ENCODE data around the gene PTEN.
A peak's percentile ranks its signal among the peaks of the same experiment; 100 is the strongest.
"Not testable (repeated sequence)": the region's sequence is repeated elsewhere in the genome, so short reads cannot be mapped to it uniquely, and the experiment has no call there.

Gene PTEN

DNA sequence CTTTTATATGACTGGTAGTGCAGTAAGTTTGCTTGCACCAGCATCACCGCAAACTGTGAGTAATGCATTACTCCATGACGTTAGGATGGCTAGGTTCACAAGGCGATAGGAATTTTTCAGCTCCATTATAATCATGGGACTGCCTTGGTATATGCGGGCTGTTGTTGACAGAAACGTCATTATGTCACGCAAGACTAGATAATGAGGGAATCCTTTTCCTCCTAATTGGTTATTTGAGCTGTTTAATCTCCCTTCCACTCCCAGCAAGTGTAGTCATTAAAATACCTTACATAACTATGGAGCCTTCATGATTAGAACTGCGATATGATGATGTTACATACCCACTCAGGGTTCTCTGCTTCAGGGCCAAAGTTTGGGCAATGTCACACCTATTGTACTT, 17.4 kb upstream of the PTEN start:
- no peak for DNase-seq

DNA sequence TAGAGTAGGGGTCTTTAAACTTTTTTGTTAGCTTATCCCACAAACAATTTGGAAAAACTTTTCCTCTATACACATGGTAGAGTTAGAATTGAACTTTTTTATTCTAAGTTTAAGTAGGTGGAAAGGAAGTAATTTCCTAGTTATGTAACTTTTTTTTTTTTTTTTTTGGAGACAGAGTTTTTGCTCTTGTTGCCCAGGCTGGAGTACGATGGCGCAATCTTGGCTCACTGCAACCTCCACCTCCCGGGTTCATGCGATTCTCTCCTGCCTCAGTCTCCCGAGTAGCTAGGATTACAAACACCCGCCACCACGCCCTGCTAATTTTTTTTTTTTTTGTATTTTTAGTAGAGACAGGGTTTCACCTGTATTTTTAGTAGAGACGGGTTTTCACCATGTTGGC, 16.7 kb upstream of the PTEN start:
- not testable (repeated sequence) for DNase-seq

DNA sequence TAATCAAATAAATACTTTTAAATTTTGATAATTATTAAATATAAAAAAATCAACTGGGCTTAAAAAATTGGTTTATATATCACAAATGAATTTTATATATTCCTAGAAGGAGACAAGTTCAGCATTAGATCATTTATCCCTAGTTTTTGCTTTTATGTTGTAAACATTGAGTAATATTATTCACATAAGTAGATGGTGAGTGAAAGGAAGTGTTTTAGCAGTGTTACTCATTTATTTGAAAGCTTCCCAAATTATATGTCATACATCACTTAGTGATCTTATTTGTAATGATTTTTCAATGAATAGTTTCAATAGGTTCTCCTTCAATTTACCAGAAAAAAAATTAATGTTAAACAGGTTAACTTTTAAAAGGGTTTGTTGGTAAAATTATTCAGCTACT, 15.9 kb upstream of the PTEN start:
- DNase-seq = no peak

DNA sequence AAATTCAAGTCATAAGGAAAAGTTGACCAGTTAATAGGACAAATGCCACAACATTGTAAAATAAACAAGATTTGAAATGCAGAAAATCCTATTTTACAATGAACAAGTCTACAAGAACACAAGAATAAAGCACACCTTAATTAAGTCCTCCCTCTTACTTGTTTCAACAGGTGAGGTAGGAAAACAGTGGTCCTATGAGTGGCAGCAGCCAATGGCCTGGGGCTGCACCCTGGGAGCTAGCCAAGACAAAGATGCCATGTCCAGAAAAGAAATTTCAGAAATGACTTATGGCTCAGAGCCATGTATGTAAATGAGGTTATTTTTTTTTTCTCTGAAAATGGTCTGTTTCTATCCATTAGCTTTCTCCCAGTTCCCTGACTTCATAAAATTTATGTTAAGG, 14.4 kb upstream of the PTEN start:
- no peak for DNase-seq

DNA sequence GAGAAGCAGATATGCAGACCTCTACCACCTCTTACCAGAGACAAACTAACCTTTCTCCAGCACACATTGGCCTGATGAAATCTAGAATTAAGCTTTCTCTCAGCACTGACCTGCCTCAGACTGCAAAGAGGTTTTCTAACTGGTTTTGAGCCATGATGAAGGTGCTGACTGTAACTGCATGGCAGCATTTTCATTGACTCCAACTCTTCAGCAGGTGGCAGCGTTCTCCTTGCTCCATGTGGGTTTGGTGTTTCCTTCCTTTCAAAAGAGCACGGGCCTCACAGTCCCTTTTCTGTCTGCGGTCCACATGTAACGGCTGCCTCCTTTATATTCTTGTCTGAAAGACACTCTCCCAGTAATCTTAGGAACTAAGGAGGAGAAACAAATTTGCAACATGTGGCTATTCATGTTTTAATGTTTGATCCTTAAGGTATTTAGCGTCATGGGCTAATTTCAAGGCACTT, 12.7 kb upstream of the PTEN start:
- DNase-seq = no peak

DNA sequence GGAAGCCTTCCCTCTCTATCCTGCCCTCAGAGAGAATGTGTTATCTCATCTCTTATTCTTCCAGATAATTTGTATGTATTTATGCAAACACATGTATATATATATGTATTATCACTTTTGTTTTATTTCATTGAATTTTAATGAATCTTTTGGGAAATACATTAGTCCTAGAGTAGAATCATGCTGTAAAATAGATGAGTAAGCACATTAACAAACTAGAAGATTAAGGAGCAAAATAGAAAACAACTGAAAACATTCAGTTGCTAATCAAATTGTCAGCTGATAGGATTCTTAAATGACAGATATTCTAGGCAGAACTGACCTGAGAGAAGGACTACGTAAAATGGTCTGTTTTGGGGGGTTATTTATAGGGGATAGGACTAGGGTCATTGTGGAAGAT, 11.3 kb upstream of the PTEN start:
- no peak for DNase-seq

DNA sequence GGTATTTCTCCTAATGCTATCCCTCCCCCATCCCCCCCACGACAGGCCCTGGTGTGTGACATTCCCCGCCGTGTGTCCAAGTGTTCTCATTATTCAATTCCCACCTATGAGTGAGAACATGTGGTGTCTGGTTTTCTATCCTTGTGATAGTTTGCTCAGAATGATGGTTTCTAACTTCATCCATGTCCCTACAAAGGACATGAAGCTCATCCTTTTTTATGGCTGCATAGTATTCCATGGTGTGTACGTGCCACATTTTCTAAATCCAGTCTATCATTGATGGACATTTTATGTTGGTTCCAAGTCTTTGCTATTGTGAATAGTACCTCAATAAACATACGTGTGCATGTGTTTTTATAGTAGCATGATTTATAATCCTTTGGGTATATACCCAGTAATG, 8.2 kb upstream of the PTEN start:
- not testable (repeated sequence) for DNase-seq

DNA sequence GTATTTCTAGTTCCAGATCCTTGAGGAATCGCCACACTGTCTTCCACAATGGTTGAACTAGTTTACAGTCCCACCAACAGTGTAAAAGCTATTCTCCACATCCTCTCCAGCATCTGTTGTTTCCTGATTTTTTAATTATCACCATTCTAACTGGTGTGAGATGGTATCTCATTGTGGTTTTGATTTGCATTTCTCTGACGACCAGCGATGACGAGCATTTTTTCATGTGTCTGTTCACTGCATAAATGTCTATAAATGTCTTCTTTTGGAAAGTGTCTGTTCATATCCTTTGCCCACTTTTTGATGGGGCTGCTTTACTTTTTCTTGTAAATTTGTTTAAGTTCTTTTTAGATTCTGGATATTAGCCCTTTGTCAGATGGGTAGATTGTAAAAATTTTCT, 7.8 kb upstream of the PTEN start:
- DNase-seq = not testable (repeated sequence)

DNA sequence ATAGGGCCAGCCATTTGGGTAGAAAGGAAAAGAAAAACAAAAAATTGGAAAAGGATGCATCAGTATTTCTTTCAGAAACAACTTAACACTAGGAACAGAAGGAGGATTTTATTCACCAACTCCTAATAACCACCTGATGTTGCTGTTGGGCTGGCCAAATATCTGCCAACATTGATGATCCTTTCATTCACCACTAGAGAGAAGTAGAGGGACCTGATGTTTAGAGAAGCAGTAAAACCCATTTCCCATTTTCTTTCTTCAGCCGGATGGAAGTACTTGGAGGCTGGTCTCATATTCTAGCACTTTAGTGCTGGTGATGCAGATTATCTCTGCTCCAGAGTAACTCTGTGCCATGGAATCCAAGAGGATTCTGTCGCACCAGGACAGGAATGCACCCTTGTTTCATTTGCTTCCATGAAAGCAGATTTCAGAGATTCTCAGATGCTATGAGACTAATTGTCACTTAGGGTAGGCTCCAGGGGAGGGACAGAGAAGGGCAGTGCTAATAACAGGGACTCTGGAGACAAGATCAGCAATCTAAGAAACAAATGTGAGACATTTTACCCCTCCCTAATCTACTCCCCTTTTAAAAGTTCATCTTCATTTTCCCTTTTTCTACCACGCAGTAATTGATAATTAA, 3.1 kb upstream of the PTEN start:
- DNase-seq = no peak

DNA sequence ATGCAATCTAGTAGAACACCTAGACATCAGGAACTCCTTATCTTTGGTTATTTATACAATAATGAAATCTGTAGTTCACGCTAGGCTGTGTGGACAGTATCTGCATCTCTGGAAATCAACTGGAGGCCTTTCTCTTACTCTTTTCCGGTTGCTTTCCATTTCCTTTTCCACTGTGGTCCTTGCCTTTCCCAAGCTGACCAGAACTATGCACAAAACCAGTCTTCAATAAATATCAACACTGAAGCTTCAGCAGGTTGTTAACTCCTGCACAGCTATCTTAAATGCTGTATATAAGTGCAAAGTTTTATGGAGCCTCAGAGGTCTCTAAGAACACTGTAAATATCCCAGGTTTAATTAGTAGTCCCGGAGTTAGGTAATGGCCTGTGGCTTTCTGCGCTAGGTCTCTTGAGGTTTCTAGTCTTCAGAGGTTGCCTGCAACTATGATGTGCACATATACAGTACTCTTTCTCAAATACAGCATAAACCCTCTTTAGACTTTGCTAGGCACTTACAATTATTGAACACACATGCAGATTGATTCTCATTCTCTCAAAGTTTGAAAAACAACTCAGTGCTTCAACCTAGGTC, 2.5 kb upstream of the PTEN start:
- DNase-seq = no peak

DNA sequence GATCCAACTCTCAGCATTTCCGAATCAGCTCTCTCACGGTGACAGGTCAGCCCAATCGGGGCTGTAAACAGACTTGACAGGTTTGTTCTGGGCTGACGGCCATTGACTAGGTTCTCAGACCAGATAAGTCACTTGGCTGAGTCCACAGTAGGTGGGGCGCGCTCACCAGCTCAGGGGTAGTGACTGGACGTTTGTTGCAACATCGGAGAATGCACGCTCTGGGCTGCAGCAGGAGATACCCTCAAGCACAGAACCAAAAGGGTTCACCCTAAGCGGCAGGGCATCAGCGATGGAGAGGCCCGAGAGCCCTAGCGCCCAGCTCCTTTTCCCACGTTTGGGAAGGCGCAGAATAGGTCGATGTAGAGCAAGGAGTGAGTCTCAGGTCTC, 1.9 kb upstream of the PTEN start:
- no peak for DNase-seq

DNA sequence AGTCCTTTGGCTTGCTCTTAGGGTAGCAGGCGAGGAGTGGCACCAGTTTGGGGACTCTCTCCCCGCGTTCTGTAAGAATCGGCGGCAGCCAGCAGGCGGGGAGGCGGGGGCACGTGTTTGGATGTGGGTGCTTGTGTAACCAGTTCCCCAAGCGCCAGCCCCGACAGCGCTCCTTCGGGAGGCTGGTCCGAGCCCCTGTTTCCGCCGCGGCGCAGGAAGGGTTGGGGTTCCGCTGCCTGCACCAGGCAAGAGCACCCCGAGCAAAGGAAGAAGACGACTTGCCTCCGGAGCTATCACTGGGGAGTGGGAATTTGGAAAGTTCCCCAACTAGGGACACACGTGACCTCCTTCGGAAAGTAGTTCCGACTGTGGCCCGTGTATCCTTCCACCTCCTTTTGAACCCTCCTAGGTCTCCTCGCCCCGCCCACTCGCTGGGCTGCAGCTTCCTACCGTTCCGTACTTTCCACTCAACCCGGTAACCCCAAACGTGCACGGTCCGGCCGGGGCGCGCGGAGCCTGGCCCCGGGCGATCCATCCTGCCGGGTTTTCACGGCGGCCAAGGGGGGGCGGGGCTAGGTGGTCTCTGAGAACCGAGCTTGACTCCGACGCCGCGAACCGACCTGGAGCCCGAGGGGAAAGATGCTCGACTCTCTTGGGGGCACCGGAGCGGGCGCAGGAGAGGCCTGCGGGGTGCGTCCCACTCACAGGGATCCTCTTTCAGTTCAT, 1.3 kb upstream of the PTEN start:
- DNase-seq = peak; percentile 94

DNA sequence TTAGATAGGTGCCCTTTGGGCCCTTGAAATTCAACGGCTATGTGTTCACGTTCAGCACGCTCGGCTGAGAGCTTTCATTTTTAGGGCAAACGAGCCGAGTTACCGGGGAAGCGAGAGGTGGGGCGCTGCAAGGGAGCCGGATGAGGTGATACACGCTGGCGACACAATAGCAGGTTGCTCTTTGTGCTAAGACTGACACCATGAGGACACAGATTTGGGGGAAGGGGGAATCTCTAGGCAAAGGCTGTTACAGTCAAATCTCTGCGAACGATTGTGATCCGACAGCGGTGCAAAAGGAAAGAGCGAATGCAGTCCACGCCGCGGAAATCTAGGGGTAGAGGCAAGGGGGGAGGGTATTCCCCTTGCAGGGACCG, 759 bp upstream of the PTEN start:
- DNase-seq = no peak

DNA sequence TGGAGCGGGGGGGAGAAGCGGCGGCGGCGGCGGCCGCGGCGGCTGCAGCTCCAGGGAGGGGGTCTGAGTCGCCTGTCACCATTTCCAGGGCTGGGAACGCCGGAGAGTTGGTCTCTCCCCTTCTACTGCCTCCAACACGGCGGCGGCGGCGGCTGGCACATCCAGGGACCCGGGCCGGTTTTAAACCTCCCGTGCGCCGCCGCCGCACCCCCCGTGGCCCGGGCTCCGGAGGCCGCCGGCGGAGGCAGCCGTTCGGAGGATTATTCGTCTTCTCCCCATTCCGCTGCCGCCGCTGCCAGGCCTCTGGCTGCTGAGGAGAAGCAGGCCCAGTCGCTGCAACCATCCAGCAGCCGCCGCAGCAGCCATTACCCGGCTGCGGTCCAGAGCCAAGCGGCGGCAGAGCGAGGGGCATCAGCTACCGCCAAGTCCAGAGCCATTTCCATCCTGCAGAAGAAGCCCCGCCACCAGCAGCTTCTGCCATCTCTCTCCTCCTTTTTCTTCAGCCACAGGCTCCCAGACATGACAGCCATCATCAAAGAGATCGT, 598 bp downstream of the PTEN start:
- peak; percentile 67 for DNase-seq

DNA sequence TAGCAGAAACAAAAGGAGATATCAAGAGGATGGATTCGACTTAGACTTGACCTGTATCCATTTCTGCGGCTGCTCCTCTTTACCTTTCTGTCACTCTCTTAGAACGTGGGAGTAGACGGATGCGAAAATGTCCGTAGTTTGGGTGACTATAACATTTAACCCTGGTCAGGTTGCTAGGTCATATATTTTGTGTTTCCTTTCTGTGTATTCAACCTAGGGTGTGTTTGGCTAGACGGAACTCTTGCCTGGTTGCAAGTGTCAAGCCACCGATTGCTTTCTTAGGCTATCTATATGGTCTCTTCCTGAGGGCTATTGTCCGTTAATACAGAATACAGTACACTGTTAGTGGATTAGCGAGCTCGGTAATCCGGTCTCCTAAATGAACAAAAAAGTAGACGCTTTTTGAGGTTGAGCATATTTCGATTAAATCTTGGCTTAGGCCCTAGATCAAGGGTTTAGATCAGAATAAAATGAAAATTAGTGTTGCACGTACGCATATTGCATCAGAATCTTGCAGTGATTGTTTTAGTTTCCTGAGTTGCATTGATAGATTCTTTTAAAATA, 1.2 kb downstream of the PTEN start:
- DNase-seq = no peak

DNA sequence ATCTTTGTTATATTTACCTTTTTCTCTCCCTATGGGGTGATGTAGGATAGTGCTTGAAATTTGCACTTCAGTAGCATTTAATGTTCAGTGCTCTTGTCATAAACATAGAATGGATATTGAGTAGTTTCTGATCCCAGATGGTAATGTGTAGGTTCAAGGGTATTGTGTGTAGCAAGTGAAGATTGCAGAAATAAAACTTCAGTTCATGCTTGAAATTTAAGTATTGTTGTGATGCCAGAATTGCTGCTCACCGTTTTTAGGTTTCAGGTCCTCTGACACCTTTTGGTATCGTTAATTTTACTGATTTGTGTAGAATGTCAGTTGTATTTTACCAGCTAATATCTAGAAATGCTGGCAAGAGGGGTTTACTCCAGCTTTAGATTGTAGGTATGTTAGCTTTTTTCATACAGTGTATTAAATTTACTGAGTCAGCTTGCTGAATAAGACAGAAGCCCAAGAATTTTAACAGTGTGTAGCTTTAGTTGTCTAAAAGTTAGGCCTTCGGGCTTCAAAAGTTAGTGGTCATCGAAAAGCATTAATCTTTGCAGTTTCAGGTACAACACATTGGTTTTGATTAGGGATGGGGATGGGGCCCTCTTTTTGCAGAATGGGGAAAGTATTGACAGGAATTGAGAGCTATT, 1.9 kb downstream of the PTEN start:
- DNase-seq = no peak

DNA sequence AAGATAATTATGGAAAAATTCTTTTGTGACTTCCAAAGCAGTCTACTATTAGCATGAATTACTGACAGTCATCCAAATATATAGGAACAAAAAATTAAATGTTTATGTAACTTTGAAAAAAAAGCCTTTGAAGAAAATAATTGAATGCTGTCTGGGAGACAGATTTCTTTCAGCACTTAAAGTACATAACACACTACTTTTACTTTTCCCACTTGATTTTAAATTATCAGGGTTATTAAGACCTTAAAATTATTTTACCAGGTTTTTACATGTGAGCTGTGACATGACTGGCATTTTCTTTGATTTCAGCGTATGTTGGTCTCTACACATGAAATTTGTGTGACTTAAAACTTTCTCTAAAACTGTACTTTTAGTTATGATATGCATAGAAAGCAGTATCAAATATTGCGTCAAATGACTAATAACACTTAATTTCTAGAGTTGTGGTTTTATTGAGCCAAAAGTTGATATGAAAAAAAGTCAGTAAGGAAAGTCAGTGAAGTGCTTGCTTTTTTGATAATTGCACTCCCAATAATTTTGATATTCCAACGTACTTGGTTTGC, 3.1 kb downstream of the PTEN start:
- no peak for DNase-seq

DNA sequence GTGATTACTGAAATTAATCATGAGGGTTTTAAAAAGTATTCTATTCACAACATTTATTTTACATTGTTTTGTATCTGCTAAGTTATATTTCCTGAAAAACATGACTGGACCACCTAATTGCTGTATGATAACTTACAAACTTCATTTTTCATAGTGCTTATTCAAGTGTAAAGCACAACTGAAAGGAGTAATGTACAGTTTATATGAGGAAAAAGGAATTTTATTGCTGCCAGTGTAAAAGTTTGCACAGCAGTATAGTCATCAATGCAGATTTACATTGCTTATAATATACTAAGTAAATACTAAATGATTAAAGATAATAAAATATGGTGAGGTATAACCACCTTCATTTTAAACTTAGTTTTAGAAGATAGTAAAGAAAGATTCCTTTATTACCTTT, 4.0 kb downstream of the PTEN start:
- no peak for DNase-seq

DNA sequence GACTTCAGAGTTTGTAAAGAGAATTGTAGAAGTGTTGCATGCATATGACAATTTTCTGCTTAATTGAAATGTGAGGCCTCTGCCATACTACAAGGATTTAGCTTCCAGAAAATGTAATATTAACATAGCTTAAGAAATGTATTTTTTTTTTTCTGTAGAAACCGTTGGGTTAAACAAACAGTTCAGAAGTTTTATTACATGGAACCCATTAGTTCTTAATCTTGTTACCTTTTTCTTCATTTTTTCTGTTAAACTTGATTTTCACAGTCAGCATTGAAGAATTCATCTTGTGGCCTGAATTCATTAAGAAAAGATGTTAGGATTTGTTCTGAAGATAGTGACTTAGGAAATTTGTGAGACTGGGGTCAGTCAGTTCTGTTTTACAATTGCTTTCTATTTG, 4.9 kb downstream of the PTEN start:
- no peak for DNase-seq

DNA sequence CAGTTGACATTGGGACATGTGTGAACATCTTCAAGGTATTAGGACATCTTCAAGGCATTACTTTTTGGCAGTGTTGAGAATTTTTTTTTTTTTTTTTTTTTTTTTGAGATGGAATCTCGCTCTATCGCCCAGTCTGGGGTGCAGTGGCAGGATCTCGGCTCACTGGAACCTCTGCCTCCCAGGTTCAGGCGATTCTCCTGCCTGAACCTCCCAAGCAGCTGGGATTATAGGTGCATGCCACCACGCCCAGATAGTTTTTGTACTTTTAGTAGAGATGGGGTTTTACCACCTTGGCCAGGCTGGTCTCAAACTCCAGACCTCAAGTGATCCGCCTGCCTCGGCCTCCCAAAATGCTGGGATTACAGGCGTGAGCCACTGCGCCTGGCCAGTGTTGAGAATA, 5.7 kb downstream of the PTEN start:
- DNase-seq = not testable (repeated sequence)

DNA sequence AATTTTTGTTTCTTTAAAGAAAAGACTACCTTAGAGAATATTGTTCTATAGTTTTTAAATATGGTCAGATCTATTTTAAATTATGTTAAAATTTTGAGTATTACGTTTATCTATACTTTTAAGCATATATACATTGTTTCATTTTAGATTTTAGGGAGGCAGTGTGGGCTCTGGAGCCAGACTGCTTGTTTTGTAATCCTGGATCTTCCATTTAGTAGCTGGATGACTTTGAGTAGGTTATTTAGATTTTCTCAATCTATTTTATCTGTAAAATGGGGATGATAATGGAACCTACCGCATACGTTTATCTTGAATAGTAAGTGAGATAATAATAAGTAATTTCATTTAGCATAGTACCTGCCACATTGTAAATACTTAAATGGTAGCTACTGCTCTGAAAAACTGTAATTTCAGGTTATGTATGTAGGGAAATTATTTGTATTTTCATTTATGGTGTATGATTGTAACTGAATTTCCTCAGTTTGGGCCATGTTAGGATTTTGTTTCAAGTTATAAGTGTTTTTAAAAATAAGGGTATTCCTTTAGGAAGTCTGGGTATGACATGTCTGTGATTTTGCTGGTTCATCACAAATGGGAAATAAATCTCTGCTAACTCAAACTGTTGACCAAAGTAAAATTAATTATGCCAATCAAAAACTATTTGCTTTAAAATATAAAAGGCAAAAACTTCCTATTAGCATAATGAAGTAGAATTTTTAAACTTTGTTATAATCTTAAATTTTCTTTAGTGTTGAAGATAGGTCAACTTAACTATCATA, 6.5 kb downstream of the PTEN start:
- DNase-seq = no peak

DNA sequence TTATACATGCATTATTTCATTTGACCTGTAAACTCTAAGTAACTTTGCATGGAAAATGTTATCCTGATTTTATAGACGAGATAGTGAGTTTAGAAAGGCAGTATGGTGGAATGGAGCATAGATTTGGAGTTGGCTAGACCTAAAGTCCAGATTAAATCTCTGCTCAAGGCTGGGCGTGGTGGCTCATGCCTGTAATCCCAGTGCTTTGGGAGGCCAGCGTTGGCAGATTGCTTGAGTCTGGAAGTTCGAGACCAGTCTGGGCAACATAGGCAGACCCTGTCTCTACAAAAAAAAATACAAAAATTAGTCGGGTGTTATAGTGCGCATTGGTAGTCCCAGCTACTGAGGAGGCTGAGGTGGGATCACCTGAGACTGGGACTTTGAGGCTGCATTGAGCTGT, 9.4 kb downstream of the PTEN start:
- DNase-seq = no peak
